ENCODE data around the gene HOXB5. TPM values are rescaled to one million over a fixed set of nuclear protein-coding genes. Genes with fewer than 3 reads are reported as not detected.

HOXB5 gene
- total RNA-seq, 1 donor from 2014 or later = 31.1 TPM

GRCh38 chr17:48571024-48571818 is 22.4 kb downstream of the HOXB5 start:
- no peak for DNase-seq (ENCODE audit: low spot score in 2 of 2, unreplicated experiment in 2 of 2)
- no peak overlapping the region for H3K4me3 Mint-ChIP-seq
- no peak overlapping the region for H3K27ac Mint-ChIP-seq
- peaks cover 21% of the 10 kb centered on the region for H3K36me3 Mint-ChIP-seq
- TF ChIP-seq CTCF (IDR thresholded peaks at IDR 0.05; ENCODE audit: unreplicated experiment) = no peak
- H3K9me3 Mint-ChIP-seq = no peaks in the 10 kb centered on the region
- H3K4me1 Mint-ChIP-seq = peaks cover 72% of the 10 kb centered on the region
- no peaks in the 10 kb centered on the region for H3K27me3 Mint-ChIP-seq (ENCODE audit: low read depth)

DNA sequence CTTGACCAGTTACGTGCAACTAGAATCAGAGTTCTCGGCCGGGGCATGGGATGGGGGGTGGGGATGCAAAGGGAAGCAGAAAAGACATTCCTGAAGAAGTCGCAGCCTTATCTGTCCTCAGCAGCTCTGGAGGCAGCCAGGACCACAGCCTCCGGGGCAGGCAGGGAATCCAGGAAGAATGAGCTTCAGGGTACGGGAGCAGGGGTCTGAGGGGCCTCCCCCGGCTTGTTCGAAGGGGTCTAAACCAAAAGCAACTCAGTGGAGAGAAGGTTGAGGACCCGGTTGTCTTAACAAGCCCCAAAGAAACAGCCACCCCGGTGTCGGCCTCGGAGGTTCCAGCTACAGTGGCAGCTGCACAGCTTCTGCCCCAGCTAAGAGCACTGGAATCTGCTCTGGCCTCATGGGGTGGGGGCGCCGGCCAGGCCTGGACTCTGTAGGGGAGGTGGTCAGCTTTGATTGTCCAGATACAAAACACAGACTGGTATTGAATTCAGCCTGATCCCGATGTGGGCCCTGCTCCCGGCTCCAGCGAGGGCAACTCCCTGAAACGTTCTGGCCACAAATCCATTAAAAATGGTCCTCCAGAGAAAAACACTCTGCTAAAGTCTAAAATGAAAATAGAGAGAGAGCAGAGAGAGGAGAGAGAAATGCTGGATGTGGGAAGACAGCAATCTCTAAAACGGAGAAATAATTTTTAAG is 23.1 kb downstream of the HOXB5 start:
- Mint-ChIP-seq H3K9me3 (no peaks in the 10 kb centered on the region), H3K4me1 (peaks cover 65% of the 10 kb centered on the region), H3K27ac (no peak overlapping the region), H3K4me3 (no peak overlapping the region), H3K36me3 (peaks cover 19% of the 10 kb centered on the region), H3K27me3 (ENCODE audit: low read depth) (no peaks in the 10 kb centered on the region)
- no peak for TF ChIP-seq CTCF (IDR thresholded peaks at IDR 0.05; ENCODE audit: unreplicated experiment)
- DNase-seq (ENCODE audit: low spot score in 2 of 2, unreplicated experiment in 2 of 2) = no peak

GRCh38 chr17:48569674-48570324 is 23.8 kb downstream of the HOXB5 start:
- Mint-ChIP-seq H3K27ac (no peak overlapping the region), H3K4me3 (no peak overlapping the region), H3K36me3 (peaks cover 19% of the 10 kb centered on the region), H3K9me3 (no peaks in the 10 kb centered on the region), H3K27me3 (ENCODE audit: low read depth) (no peaks in the 10 kb centered on the region), H3K4me1 (peaks cover 59% of the 10 kb centered on the region)
- DNase-seq (ENCODE audit: low spot score in 2 of 2, unreplicated experiment in 2 of 2) = no peak
- TF ChIP-seq CTCF (IDR thresholded peaks at IDR 0.05; ENCODE audit: unreplicated experiment) = peak; percentile 9

DNA sequence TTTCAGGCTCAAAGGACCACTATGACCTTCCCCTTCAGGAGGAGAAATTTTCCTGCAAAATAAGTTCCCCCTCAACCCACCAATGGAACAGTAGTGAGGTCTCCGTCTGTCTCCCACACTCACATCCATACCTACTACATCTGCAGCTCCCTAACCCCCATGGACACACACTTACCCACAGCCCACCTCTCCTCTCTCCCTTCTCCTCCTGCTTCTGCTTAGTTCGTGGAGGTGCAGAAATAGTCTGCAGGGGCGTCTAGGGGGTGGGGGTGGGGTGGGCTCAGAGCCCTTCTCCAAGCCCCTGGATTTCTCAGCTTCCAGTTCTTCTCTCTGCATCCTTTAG is 24.4 kb downstream of the HOXB5 start:
- H3K36me3 Mint-ChIP-seq = peaks cover 17% of the 10 kb centered on the region
- peaks cover 53% of the 10 kb centered on the region for H3K4me1 Mint-ChIP-seq
- H3K27ac Mint-ChIP-seq = no peak overlapping the region
- TF ChIP-seq CTCF (IDR thresholded peaks at IDR 0.05; ENCODE audit: unreplicated experiment) = no peak
- H3K27me3 Mint-ChIP-seq (ENCODE audit: low read depth) = no peaks in the 10 kb centered on the region
- no peak overlapping the region for H3K4me3 Mint-ChIP-seq
- no peaks in the 10 kb centered on the region for H3K9me3 Mint-ChIP-seq
- DNase-seq (ENCODE audit: low spot score in 2 of 2, unreplicated experiment in 2 of 2) = no peak

GRCh38 chr17:48568499-48569239 is 24.9 kb downstream of the HOXB5 start:
- Mint-ChIP-seq H3K27ac (no peak overlapping the region), H3K9me3 (no peaks in the 10 kb centered on the region), H3K4me3 (no peak overlapping the region), H3K36me3 (peaks cover 13% of the 10 kb centered on the region), H3K4me1 (peaks cover 50% of the 10 kb centered on the region), H3K27me3 (ENCODE audit: low read depth) (no peaks in the 10 kb centered on the region)
- DNase-seq (ENCODE audit: low spot score in 2 of 2, unreplicated experiment in 2 of 2) = no peak
- no peak for TF ChIP-seq CTCF (IDR thresholded peaks at IDR 0.05; ENCODE audit: unreplicated experiment)

All from mesothelial cell of epicardium (in vitro differentiated cells).